ENCODE measurements around the gene ALX4. TPM values are rescaled to one million over a fixed set of nuclear protein-coding genes. Genes with fewer than 3 reads are reported as not detected.

The ALX4 gene
- total RNA-seq = not detected
- long read RNA-seq = 0 reads

- DNase-seq (no peak), ATAC-seq (no peak)
- intact Hi-C loops (cut with DNase I, micrococcal nuclease) = no loop called here
These were observed at the start of gene ALX4 for GRCh38 chr11:44309478-44310205. ALX4 (minus strand) TSS chr11:44310139; CDS start chr11:44310062, 77 bp downstream.

GRCh38 chr11:44359162-44359561, 49.2 kb upstream of the ALX4 start:
- intact Hi-C loops (cut with DNase I, micrococcal nuclease) = no loop called here
- no peak for DNase-seq
- no peak for ATAC-seq

- ATAC-seq (no peak), DNase-seq (no peak)
- intact Hi-C loops (cut with DNase I, micrococcal nuclease) = no loop called here
These were observed 48.8 kb upstream of the ALX4 start for GRCh38 chr11:44358713-44359112.

- intact Hi-C loops (cut with DNase I, micrococcal nuclease) = no loop called here
- no peak for ATAC-seq
- no peak for DNase-seq
These were observed 47.8 kb upstream of the ALX4 start for GRCh38 chr11:44357711-44358110.

GRCh38 chr11:44356351-44356750, 46.4 kb upstream of the ALX4 start:
- intact Hi-C loops (cut with DNase I, micrococcal nuclease) = no loop called here
- DNase-seq (no peak), ATAC-seq (no peak)

- ATAC-seq (no peak), DNase-seq (no peak)
- intact Hi-C loops (cut with DNase I, micrococcal nuclease) = no loop called here
These were observed 42.1 kb upstream of the ALX4 start for GRCh38 chr11:44351898-44352498.

- intact Hi-C loops (cut with DNase I, micrococcal nuclease) = no loop called here
- no peak for DNase-seq
- no peak for ATAC-seq
These were observed 41.2 kb upstream of the ALX4 start for GRCh38 chr11:44351006-44351660.

GRCh38 chr11:44349328-44349727, 39.4 kb upstream of the ALX4 start:
- ATAC-seq = no peak
- no peak for DNase-seq
- intact Hi-C loops (cut with DNase I, micrococcal nuclease) = no loop called here

- DNase-seq = no peak
- no peak for ATAC-seq
- intact Hi-C loops (cut with DNase I, micrococcal nuclease) = no loop called here
These were observed 38.8 kb upstream of the ALX4 start for GRCh38 chr11:44348721-44349120.

- ATAC-seq (no peak), DNase-seq (no peak)
- intact Hi-C loops (cut with DNase I, micrococcal nuclease) = no loop called here
These were observed 38.2 kb upstream of the ALX4 start for GRCh38 chr11:44348114-44348513.

GRCh38 chr11:44347538-44347937, 37.6 kb upstream of the ALX4 start:
- intact Hi-C loops (cut with DNase I, micrococcal nuclease) = no loop called here
- ATAC-seq (no peak), DNase-seq (no peak)

- DNase-seq (no peak), ATAC-seq (no peak)
- intact Hi-C loops (cut with DNase I, micrococcal nuclease) = no loop called here
These were observed 37.0 kb upstream of the ALX4 start for GRCh38 chr11:44346983-44347382.

GRCh38 chr11:44345781-44346180, 35.8 kb upstream of the ALX4 start:
- DNase-seq (no peak), ATAC-seq (no peak)
- intact Hi-C loops (cut with DNase I, micrococcal nuclease) = no loop called here

- intact Hi-C loops (cut with DNase I, micrococcal nuclease) = no loop called here
- DNase-seq (no peak), ATAC-seq (no peak)
These were observed 35.0 kb upstream of the ALX4 start for GRCh38 chr11:44344921-44345320.

GRCh38 chr11:44344423-44344820, 34.5 kb upstream of the ALX4 start:
- DNase-seq = no peak
- intact Hi-C loops (cut with DNase I, micrococcal nuclease) = no loop called here
- ATAC-seq = no peak

GRCh38 chr11:44343778-44344422, 34.0 kb upstream of the ALX4 start:
- ATAC-seq (no peak), DNase-seq (no peak)
- intact Hi-C loops (cut with DNase I, micrococcal nuclease) = no loop called here

GRCh38 chr11:44342616-44343015, 32.7 kb upstream of the ALX4 start:
- intact Hi-C loops (cut with DNase I, micrococcal nuclease) = no loop called here
- DNase-seq (no peak), ATAC-seq (no peak)

GRCh38 chr11:44340656-44341055, 30.7 kb upstream of the ALX4 start:
- DNase-seq (no peak), ATAC-seq (no peak)
- intact Hi-C loops (cut with DNase I, micrococcal nuclease) = no loop called here

GRCh38 chr11:44339530-44339883, 29.6 kb upstream of the ALX4 start:
- no peak for DNase-seq
- ATAC-seq = no peak
- intact Hi-C loops (cut with DNase I, micrococcal nuclease) = no loop called here

Data from left colon (tissue), 2 donors.